ENCODE results near the gene RYR1.

DNA sequence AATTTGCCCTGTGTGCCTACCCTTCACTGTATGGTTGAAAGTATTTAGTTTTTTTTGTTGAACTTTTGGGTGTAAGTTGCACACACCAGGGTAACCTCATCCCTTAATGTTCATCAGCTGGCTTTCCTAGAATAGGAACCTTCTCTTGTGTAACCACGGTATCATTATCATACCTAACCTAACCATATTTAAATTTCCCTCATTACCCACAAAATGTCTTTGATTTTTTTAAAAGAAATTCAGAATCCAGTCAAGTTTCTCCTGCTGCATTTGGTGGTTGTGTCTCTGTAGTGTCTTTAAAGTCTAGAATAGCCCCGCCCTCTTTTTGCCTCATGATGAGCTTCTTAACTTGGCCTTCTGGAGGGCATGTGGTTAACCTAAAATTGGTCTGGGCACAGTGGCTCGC lies 80.3 kb downstream of the RYR1 start:
- TF ChIP-seq ZNF274 (IDR thresholded peaks at IDR 0.05; ENCODE audit: low read depth, low read length) (no peak), YY1 (IDR thresholded peaks at IDR 0.05; ENCODE audit: insufficient read depth, insufficient read length) (no peak), SUZ12 (IDR thresholded peaks at IDR 0.05; ENCODE audit: extremely low read depth, insufficient read depth, insufficient read length) (no peak)

Measured in NT2/D1 (cell line).